Measurements from ENCODE around the gene CEP112.

CEP112 gene

DNA sequence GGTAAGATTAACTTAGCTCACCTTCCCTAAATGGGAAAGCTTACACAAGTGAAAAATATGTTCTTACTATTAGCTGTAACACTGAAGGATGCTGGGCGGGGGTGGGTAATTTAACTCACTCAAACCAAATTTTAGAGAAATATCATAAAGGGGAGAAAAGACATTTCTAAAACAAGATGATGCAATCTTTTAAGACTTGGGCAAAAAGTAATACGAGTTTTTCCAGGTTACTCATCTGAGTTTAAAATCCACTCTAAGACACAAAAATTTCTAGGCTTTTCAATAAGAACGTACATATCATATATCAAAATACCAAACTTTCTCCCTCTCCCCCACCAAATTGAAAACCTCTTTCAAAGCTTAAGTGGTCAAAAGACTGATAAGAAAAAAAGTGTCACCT, 228.8 kb downstream of the CEP112 start:
- TF ChIP-seq, protein P1, sequence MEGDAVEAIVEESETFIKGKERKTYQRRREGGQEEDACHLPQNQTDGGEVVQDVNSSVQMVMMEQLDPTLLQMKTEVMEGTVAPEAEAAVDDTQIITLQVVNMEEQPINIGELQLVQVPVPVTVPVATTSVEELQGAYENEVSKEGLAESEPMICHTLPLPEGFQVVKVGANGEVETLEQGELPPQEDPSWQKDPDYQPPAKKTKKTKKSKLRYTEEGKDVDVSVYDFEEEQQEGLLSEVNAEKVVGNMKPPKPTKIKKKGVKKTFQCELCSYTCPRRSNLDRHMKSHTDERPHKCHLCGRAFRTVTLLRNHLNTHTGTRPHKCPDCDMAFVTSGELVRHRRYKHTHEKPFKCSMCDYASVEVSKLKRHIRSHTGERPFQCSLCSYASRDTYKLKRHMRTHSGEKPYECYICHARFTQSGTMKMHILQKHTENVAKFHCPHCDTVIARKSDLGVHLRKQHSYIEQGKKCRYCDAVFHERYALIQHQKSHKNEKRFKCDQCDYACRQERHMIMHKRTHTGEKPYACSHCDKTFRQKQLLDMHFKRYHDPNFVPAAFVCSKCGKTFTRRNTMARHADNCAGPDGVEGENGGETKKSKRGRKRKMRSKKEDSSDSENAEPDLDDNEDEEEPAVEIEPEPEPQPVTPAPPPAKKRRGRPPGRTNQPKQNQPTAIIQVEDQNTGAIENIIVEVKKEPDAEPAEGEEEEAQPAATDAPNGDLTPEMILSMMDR (IDR thresholded peaks at IDR 0.05; ENCODE audit: low read depth, low read length), result no peak
- H3K36me3 ChIP-seq, result no peaks in the 10 kb centered on the region
- H3K27me3 ChIP-seq (ENCODE audit: insufficient read depth, low read depth, severe bottlenecking), result no peaks in the 10 kb centered on the region
- peaks cover 8% of the 10 kb centered on the region for H3K9me3 ChIP-seq (ENCODE audit: severe bottlenecking)
- H3K4me3 ChIP-seq (ENCODE audit: low read depth, low read length), result no peak overlapping the region
- no peak for DNase-seq
- no peak overlapping the region for H3K27ac ChIP-seq

DNA sequence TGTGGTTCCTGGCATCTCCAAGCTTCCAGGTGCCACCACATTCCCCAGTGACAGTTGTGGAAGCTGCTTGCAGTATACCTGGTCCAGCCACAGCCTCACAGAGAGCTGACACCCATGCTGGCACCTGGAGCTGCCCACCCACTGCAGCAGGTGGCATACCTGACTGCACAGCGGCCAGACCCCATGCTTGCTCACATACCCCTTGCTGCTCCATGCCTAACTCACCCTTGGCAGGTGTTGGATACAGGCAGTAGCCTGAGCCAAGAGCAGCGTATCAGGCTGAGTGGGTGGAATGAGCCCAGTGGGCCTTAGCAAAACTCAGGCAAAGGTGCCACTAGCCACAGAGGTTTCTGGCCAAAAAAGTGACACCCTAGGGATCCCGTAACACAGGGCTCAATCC, 232.3 kb downstream of the CEP112 start:
- H3K9me3 ChIP-seq (ENCODE audit: severe bottlenecking), result peaks cover 8% of the 10 kb centered on the region
- no peaks in the 10 kb centered on the region for H3K27me3 ChIP-seq (ENCODE audit: insufficient read depth, low read depth, severe bottlenecking)
- no peak for DNase-seq
- H3K27ac ChIP-seq, result no peak overlapping the region
- H3K36me3 ChIP-seq, result no peaks in the 10 kb centered on the region
- H3K4me3 ChIP-seq (ENCODE audit: low read depth, low read length), result no peak overlapping the region
- TF ChIP-seq, protein P1 (IDR thresholded peaks at IDR 0.05; ENCODE audit: low read depth, low read length), result no peak

DNA sequence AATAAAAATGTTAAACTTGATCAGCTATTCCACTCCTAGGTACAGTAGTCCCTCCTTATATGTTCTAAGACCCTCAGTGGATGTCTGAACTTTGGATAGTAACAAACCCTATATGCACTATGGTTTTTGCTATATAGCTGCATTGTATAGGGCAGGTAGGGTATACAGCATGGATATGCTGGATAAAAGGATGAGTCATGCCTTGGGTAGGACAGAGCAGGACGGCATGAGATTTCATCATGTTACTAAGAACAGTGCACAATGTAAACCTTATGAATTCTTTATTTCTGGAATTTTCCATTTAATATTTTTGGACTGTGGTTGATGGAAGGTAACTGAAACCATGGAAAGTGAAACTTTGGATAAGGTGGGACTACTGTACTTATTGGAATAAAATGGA, 235.1 kb downstream of the CEP112 start:
- TF ChIP-seq, protein P1 (IDR thresholded peaks at IDR 0.05; ENCODE audit: low read depth, low read length), result no peak
- Histone ChIP-seq H3K9me3 (ENCODE audit: severe bottlenecking) (peaks cover 8% of the 10 kb centered on the region), H3K27me3 (ENCODE audit: insufficient read depth, low read depth, severe bottlenecking) (no peaks in the 10 kb centered on the region), H3K4me3 (ENCODE audit: low read depth, low read length) (no peak overlapping the region), H3K36me3 (no peaks in the 10 kb centered on the region), H3K27ac (no peak overlapping the region)
- DNase-seq, result no peak

DNA sequence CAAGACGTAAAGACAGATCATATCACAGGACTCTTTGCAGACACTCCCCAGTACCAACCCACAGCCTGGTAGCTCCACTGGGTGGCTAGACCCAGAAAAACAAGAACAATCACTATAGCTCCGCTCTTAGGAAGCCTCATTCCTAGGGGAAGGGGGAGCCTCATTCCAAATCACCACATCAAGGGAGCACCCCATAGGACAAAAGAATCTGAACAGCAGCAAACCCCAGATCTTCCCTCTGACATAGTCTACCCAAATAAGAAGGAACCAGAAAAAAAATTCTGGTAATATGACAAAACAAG, 237.8 kb downstream of the CEP112 start:
- TF ChIP-seq, protein P1 (IDR thresholded peaks at IDR 0.05; ENCODE audit: low read depth, low read length), result no peak
- H3K9me3 ChIP-seq (ENCODE audit: severe bottlenecking), result peaks cover 7% of the 10 kb centered on the region
- H3K27me3 ChIP-seq (ENCODE audit: insufficient read depth, low read depth, severe bottlenecking), result no peaks in the 10 kb centered on the region
- no peak overlapping the region for H3K4me3 ChIP-seq (ENCODE audit: low read depth, low read length)
- DNase-seq, result no peak
- no peaks in the 10 kb centered on the region for H3K36me3 ChIP-seq
- no peak overlapping the region for H3K27ac ChIP-seq

DNA sequence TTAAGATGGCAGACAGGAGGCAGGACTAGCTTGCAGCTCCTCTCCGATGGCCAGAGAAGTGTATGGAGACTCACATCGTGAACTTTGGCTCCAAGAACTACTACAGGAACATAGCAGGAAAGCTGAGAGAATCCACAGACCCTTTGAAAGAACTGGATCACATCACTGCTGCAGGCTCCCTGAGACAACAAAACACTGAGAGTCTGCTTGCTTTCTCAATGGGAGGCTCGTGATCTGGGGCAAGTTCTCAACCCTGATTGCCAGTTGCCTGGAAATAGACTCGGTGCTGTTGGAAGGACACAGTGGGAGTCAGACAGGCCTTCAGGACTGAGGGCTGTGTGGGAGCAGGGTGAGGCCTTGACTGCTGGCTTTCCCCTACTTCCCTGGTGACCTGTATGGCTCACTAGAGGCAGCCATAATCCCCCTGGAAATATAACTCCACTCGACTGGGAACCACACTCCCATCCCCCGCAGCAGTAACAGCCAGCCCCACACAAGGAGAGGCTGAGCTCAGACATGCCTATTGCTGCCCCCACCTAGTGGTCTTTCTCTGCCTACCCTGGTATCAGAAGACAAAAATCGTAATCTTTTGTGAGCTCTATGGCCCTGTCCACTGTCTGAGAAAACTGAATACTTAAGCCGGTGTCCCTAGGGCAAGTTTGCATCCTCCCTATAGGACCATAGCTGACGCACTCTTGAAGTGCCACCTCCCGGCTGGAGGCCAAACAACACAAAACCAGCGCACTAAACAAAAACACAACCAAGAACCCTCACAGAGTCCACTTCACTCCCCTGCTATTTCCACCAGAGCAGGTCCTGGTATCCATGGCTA, 238.4 kb downstream of the CEP112 start:
- no peak overlapping the region for H3K4me3 ChIP-seq (ENCODE audit: low read depth, low read length)
- no peak overlapping the region for H3K27ac ChIP-seq
- H3K36me3 ChIP-seq, result no peaks in the 10 kb centered on the region
- TF ChIP-seq, protein P1 (IDR thresholded peaks at IDR 0.05; ENCODE audit: low read depth, low read length), result 0 out of 2 replicates have a peak, but pooled peaks have one; percentile 7
- H3K9me3 ChIP-seq (ENCODE audit: severe bottlenecking), result peaks cover 3% of the 10 kb centered on the region
- no peaks in the 10 kb centered on the region for H3K27me3 ChIP-seq (ENCODE audit: insufficient read depth, low read depth, severe bottlenecking)
- DNase-seq, result peak; percentile 50

DNA sequence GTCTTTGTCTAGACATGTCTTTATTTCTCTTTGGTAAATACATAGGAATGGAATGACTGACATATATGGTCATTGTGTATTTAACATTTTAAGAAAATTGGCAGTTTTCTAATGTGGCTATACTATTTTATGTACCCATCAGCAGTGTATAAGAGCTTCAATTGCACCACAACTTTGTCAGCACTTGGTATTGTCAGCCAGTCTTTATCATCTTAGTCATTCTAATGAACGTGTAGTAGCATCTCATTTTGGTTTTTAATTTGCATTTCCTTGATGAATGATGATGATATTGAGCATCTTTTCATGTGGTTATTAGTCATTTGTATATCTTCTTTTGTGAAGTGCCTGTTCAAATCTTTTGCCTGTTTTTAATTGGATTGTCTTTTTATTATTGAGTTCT, 239.3 kb downstream of the CEP112 start:
- DNase-seq, result no peak
- Histone ChIP-seq H3K27ac (no peak overlapping the region), H3K36me3 (no peaks in the 10 kb centered on the region), H3K4me3 (ENCODE audit: low read depth, low read length) (no peak overlapping the region), H3K27me3 (ENCODE audit: insufficient read depth, low read depth, severe bottlenecking) (no peaks in the 10 kb centered on the region), H3K9me3 (ENCODE audit: severe bottlenecking) (no peaks in the 10 kb centered on the region)
- TF ChIP-seq, protein P1 (IDR thresholded peaks at IDR 0.05; ENCODE audit: low read depth, low read length), result no peak
